ENCODE measurements around the gene PLXNA1.

GRCh38 chr3:126978291-126978690 is 4.6 kb upstream of the PLXNA1 start:
- no peak for TF ChIP-seq POLR2AphosphoS5 (IDR thresholded peaks at IDR 0.05)
- TF ChIP-seq CTCF (IDR thresholded peaks at IDR 0.05): no peak
- no peak for TF ChIP-seq POLR2A (IDR thresholded peaks at IDR 0.05)
